A549 (cell line): Measurements from ENCODE around the gene ZNF469. TPM values are rescaled to one million over a fixed set of nuclear protein-coding genes. Genes with fewer than 3 reads are reported as not detected.

Source experiments
- ATAC-seq, 2 experiments: fragments of 200-7000 bp in 1 of 2; fragments of >200 bp in 1 of 2; cut with Nextera tagmentation in 1 of 2; cut with Tn5 transposase in 1 of 2; 3 replicates each; pipeline versions ENCODE4 v1.8.0 to v1.9.1; 2018 to 2020; ENCODE audit warnings: mild to moderate bottlenecking in 1 of 2, moderate library complexity in 1 of 2
- CTCF ChIA-PET: fragments of 300-600 bp; sonication (Branson Sonifier 250); formaldehyde crosslinking; extraction: SDS; loops from one replicate; lab custom pipeline; 2021; ENCODE audit warnings: antibody characterized with exemption, inconsistent platforms; lab: Yijun Ruan, JAX
- POLR2A ChIA-PET: fragments of 350-600 bp; formaldehyde crosslinking; extraction: SDS; loops from one replicate; lab custom pipeline; 2021; ENCODE audit warnings: antibody characterized with exemption, inconsistent platforms; lab: Yijun Ruan, JAX
- DNase-seq, 2 experiments: peaks; one replicate each; pipeline versions ENCODE4 v3.0.0 to v3.0.0-alpha.2; 2011 to 2016; ENCODE audit warnings: low read depth in 1 of 2, low spot score in 1 of 2
- FAIRE-seq: peaks from 2 replicates; lab custom pipeline; 2011; peaks lifted over from hg19 to GRCh38; lab: Jason Lieb, UNC
- H3K27ac ChIP-seq, 2 experiments: fragments of >200 bp; sonication (Bioruptor Twin); formaldehyde crosslinking; 3 replicates each; pipeline ENCODE4 v1.5.1; 2016 to 2017
- H3K4me1 ChIP-seq: fragments of >200 bp; sonication (Bioruptor Twin); formaldehyde crosslinking; 3 replicates; pipeline ENCODE4 v1.6.1; 2016
- H3K4me2 ChIP-seq: fragments of >200 bp; sonication (Bioruptor Twin); formaldehyde crosslinking; 3 replicates; pipeline ENCODE4 v1.6.1; 2016
- H3K4me3 ChIP-seq: fragments of >200 bp; sonication (Bioruptor Twin); formaldehyde crosslinking; 3 replicates; pipeline ENCODE4 v1.5.1; 2016
- H3K9me3 ChIP-seq: fragments of >200 bp; sonication (Bioruptor Twin); formaldehyde crosslinking; 3 replicates; pipeline ENCODE4 v1.6.1; 2016
- ATOH8 ChIP-seq: fragments of 250-450 bp; sonication (Bioruptor Pico); IDR thresholded peaks from 2 replicates; pipeline ENCODE4 v1.5.0; 2020; ENCODE audit warnings: low read depth, mild to moderate bottlenecking, moderate library complexity
- CBX2 ChIP-seq: fragments of 200-600 bp; sonication (generic); IDR thresholded peaks from 2 replicates; pipeline ENCODE4 v1.6.1; 2016; ENCODE audit warnings: low read depth, mild to moderate bottlenecking, borderline replicate concordance
- CEBPB ChIP-seq, 2 experiments: fragments of >200 bp in 1 of 2; sonication (Bioruptor Twin) in 1 of 2; formaldehyde crosslinking in 1 of 2; IDR thresholded peaks; 2 replicates each; pipeline ENCODE4 v1.6.1; 2012 to 2016
- ELK1 ChIP-seq: fragments of 150-350 bp; IDR thresholded peaks from 2 replicates; pipeline ENCODE4 v1.6.1; 2014; ENCODE audit warnings: low read depth, mild to moderate bottlenecking, low read length
- FOSB ChIP-seq: fragments of 250-450 bp; sonication (Bioruptor Pico); IDR thresholded peaks from 2 replicates; pipeline ENCODE4 v1.5.0; 2020; ENCODE audit warnings: mild to moderate bottlenecking, moderate library complexity
- HDAC2 ChIP-seq: fragments of 200-600 bp; sonication (generic); IDR thresholded peaks from 2 replicates; pipeline ENCODE4 v1.6.1; 2016
- HMGXB4 ChIP-seq: fragments of 250-450 bp; sonication (Bioruptor Pico); IDR thresholded peaks from 2 replicates; pipeline ENCODE4 v1.5.0; 2021; ENCODE audit warnings: mild to moderate bottlenecking, moderate library complexity, borderline replicate concordance
- HOXA7 ChIP-seq: fragments of 250-450 bp; sonication (Bioruptor Pico); IDR thresholded peaks from 2 replicates; pipeline ENCODE4 v1.5.0; 2020; ENCODE audit warnings: mild to moderate bottlenecking, moderate library complexity
- HOXB13 ChIP-seq: fragments of 250-450 bp; sonication (Bioruptor Pico); IDR thresholded peaks from 2 replicates; pipeline ENCODE4 v1.5.0; 2020; ENCODE audit warnings: low read depth, mild to moderate bottlenecking, moderate library complexity
- KDM1A ChIP-seq: fragments of 200-600 bp; sonication (generic); IDR thresholded peaks from 2 replicates; pipeline ENCODE4 v1.6.1; 2016; ENCODE audit warnings: low read depth, mild to moderate bottlenecking
- MAZ ChIP-seq: fragments of 150-350 bp; IDR thresholded peaks from 2 replicates; pipeline ENCODE4 v1.6.1; 2014; ENCODE audit warnings: antibody characterized with exemption, low read depth, low read length, borderline replicate concordance
- PBX3 ChIP-seq: IDR thresholded peaks from 2 replicates; pipeline ENCODE4 v1.6.1; 2012
- RARB ChIP-seq: fragments of 250-450 bp; sonication (Bioruptor Pico); IDR thresholded peaks from 2 replicates; pipeline ENCODE4 v1.8.0; 2021; ENCODE audit warnings: mild to moderate bottlenecking, moderate library complexity
- ZFP36 ChIP-seq: fragments of 450-650 bp; IDR thresholded peaks from 2 replicates; pipeline ENCODE4 v1.6.1; 2014; ENCODE audit warnings: borderline replicate concordance; ENCODE audit not compliant: partially characterized antibody
- ZSCAN20 ChIP-seq: fragments of 250-450 bp; sonication (Bioruptor Pico); IDR thresholded peaks from 2 replicates; pipeline ENCODE4 v1.8.0; 2022; ENCODE audit warnings: mild to moderate bottlenecking, moderate library complexity
- WGBS: methylation state at CpG from one replicate; pipeline ENCODE4 v1.1.6; 2017; ENCODE audit errors: missing lambda C conversion rate; 5-methylcytosine and 5-hydroxymethylcytosine counted together
- polyA plus RNA-seq, 4 experiments: library from polyadenylated mRNA; depleted of rRNA in 3 of 4; stranded (reverse); fragments of >200 nt; fragmentation: RNase III in 1 of 4; extraction: RNeasy Plus Mini Kit Qiagen cat#74134 plus additional on column Dnase treatment in 1 of 4; gene quantifications; 2 replicates in 3 of 4; 3 replicates in 1 of 4; pipeline ENCODE4 v1.2.3, GENCODE V29; 2011 to 2017

The ZNF469 gene
- polyA plus RNA-seq, 2 of the 4 experiments (the other 2 are of a cell fraction): 0.47 to 4.4 TPM

GRCh38 chr16:88419790-88420189 lies 37.0 kb downstream of the ZNF469 start:
- DNase-seq: no peak
- POLR2A ChIA-PET: no interaction called here
- Histone ChIP-seq H3K4me1 (no peaks in the 10 kb centered on the region), H3K4me2 (no peak overlapping the region), H3K27ac (no peak overlapping the region; a peak in 1 of 6 replicates), H3K4me3 (no peak overlapping the region), H3K9me3 (no peaks in the 10 kb centered on the region)
- peak in 1 of 2 experiments; percentile 4; a peak in 3 of 6 replicates for ATAC-seq
- no peak for FAIRE-seq
- TF ChIP-seq ATOH8 (no peak), CBX2 (no peak), KDM1A (no peak), HMGXB4 (CRISPR knock-in tag) (no peak), ELK1 (no peak), ZFP36 (peak; percentile 46)
- 95% methylated on average over 10 of the region's 10 CpGs for WGBS
- CTCF ChIA-PET: no interaction called here

- Histone ChIP-seq H3K27ac (no peak overlapping the region), H3K4me3 (no peak overlapping the region), H3K4me2 (no peak overlapping the region), H3K9me3 (no peaks in the 10 kb centered on the region), H3K4me1 (no peaks in the 10 kb centered on the region)
- no peak for ATAC-seq
- 91% methylated on average over 12 of the region's 12 CpGs for WGBS
- ChIA-PET POLR2A (no interaction called here), CTCF (no interaction called here)
- no peak for FAIRE-seq
- TF ChIP-seq ZFP36: peak; percentile 95
- no peak for TF ChIP-seq HOXA7 (CRISPR knock-in tag)
- no peak for TF ChIP-seq FOSB (CRISPR knock-in tag)
- no peak for TF ChIP-seq HOXB13
- no peak for TF ChIP-seq ELK1
- 0 out of 2 replicates have a peak, but pooled peaks have one; percentile 21 for TF ChIP-seq PBX3
- TF ChIP-seq MAZ: no peak
- no peak for TF ChIP-seq RARB
- no peak for TF ChIP-seq CEBPB (IDR thresholded peaks at IDR 0.05)
- TF ChIP-seq HDAC2: no peak
- no peak for DNase-seq
Observed at GRCh38 chr16:88420496-88420895, 37.7 kb downstream of the ZNF469 start.

GRCh38 chr16:88421301-88421700 lies 38.5 kb downstream of the ZNF469 start:
- Histone ChIP-seq H3K4me1 (no peaks in the 10 kb centered on the region), H3K4me2 (no peak overlapping the region), H3K4me3 (no peak overlapping the region), H3K9me3 (no peaks in the 10 kb centered on the region), H3K27ac (no peak overlapping the region)
- ChIA-PET CTCF (no interaction called here), POLR2A (no interaction called here)
- ATAC-seq: no peak
- FAIRE-seq: no peak
- DNase-seq: no peak
- WGBS: 86% methylated on average over 3 of the region's 14 CpGs
- TF ChIP-seq ZSCAN20 (CRISPR knock-in tag) (no peak), ZFP36 (no peak)
